Liver (tissue), 9 donors: ENCODE measurements around the gene SARDH. TPM values are rescaled to one million over a fixed set of nuclear protein-coding genes. Genes with fewer than 3 reads are reported as not detected.
A peak's percentile ranks its signal among the peaks of the same experiment; 100 is the strongest.

ENCODE experiments used
- DNase-seq: peaks from one replicate; pipeline ENCODE4 v3.0.0-alpha.2; 2017; ENCODE audit warnings: low spot score
- H3K27ac ChIP-seq, 2 donors: one replicate each; pipeline ENCODE4 v1.7.0; 2013; ENCODE audit warnings: inconsistent platforms in 2 of 2, low read length in 2 of 2, control low read depth in 1 of 2, low read depth in 1 of 2, mild to moderate bottlenecking in 1 of 2
- H3K27me3 ChIP-seq, 4 donors: one replicate each; pipeline versions ENCODE4 v1.6.1 to v1.7.0; 2013; ENCODE audit warnings: low read length in 3 of 4, inconsistent platforms in 1 of 4, mild to moderate bottlenecking in 1 of 4, moderate library complexity in 1 of 4; ENCODE audit not compliant: control insufficient read depth in 4 of 4, insufficient read depth in 4 of 4
- H3K36me3 ChIP-seq, 4 donors: one replicate each; pipeline versions ENCODE4 v1.6.1 to v1.7.0; 2013; ENCODE audit warnings: low read length in 3 of 4, mild to moderate bottlenecking in 3 of 4, low read depth in 1 of 4, moderate library complexity in 1 of 4; ENCODE audit not compliant: control insufficient read depth in 4 of 4, insufficient read depth in 3 of 4
- H3K4me1 ChIP-seq, 4 donors: one replicate each; pipeline versions ENCODE4 v1.6.1 to v1.7.0; 2013; ENCODE audit warnings: low read length in 3 of 4, mild to moderate bottlenecking in 3 of 4, moderate library complexity in 1 of 4; ENCODE audit not compliant: control insufficient read depth in 4 of 4, insufficient read depth in 4 of 4
- H3K4me3 ChIP-seq, 3 donors: one replicate each; pipeline versions ENCODE4 v1.6.1 to v1.7.0; 2013; ENCODE audit warnings: low read length in 3 of 3, control low read depth in 1 of 3, low read depth in 1 of 3, mild to moderate bottlenecking in 1 of 3
- H3K9ac ChIP-seq, 2 donors: one replicate each; pipeline ENCODE4 v1.7.0; 2013; ENCODE audit warnings: low read length in 2 of 2, mild to moderate bottlenecking in 2 of 2, moderate library complexity in 2 of 2, control low read depth in 1 of 2, low read depth in 1 of 2
- H3K9me3 ChIP-seq, 4 donors: one replicate each; pipeline versions ENCODE4 v1.6.1 to v1.7.0; 2013; ENCODE audit warnings: low read length in 3 of 4; ENCODE audit not compliant: control insufficient read depth in 4 of 4
- FOXA1 ChIP-seq: IDR thresholded peaks from 2 replicates; pipeline ENCODE4 v1.6.1; 2016; ENCODE audit warnings: antibody characterized with exemption
- FOXA2 ChIP-seq: IDR thresholded peaks from 2 replicates; pipeline ENCODE4 v1.6.1; 2016; ENCODE audit warnings: antibody characterized with exemption
- HNF4A ChIP-seq, 2 donors: conservative IDR thresholded peaks; 2 replicates each; pipeline ENCODE4 v1.6.1; 2016; ENCODE audit warnings: antibody characterized with exemption in 2 of 2, mild to moderate bottlenecking in 2 of 2
- HNF4G ChIP-seq: IDR thresholded peaks from 2 replicates; pipeline ENCODE4 v1.6.1; 2016; ENCODE audit warnings: antibody characterized with exemption
- NR2F2 ChIP-seq: IDR thresholded peaks from 2 replicates; pipeline ENCODE4 v1.6.1; 2016; ENCODE audit warnings: antibody characterized with exemption
- REST ChIP-seq: IDR thresholded peaks from 2 replicates; pipeline ENCODE4 v1.6.1; 2016; ENCODE audit warnings: antibody characterized with exemption, mild to moderate bottlenecking
- SP1 ChIP-seq: IDR thresholded peaks from 2 replicates; pipeline ENCODE4 v1.6.1; 2018; ENCODE audit warnings: antibody characterized with exemption, mild to moderate bottlenecking
- TAF1 ChIP-seq: conservative IDR thresholded peaks from 2 replicates; pipeline ENCODE4 v1.6.1; 2016; ENCODE audit warnings: antibody characterized with exemption, mild to moderate bottlenecking
- YY1 ChIP-seq: IDR thresholded peaks from 2 replicates; pipeline ENCODE4 v1.6.1; 2016; ENCODE audit warnings: antibody characterized with exemption, mild to moderate bottlenecking
- WGBS: extraction: QIAGEN DNeasy Blood & Tissue Kit; methylation state at CpG from one replicate; pipeline ENCODE4 v1.1.7; 2013; 5-methylcytosine and 5-hydroxymethylcytosine counted together
- polyA plus RNA-seq, 2 donors: library from polyadenylated mRNA; stranded (reverse) in 1 of 2; unstranded in 1 of 2; fragments of 200-250 nt in 1 of 2; fragments of >200 nt in 1 of 2; fragmentation: Nextera tagmentation in 1 of 2; extraction: Ambion mirVana in 1 of 2; gene quantifications; one replicate each; pipeline versions ENCODE4 v1.2.1 to v1.2.3, GENCODE V29; 2013 to 2015
- total RNA-seq, 2 donors: library from RNA; depleted of rRNA; stranded (reverse); fragments of >200 nt; gene quantifications; one replicate each; pipeline ENCODE4 v1.2.3, GENCODE V29; 2014
- TF ChIP-seq, protein P1 (sequence below): fragments of 150-350 bp; IDR thresholded peaks from 2 replicates; pipeline ENCODE4 v1.5.1; 2017; ENCODE audit warnings: improper control_type of control experiment, low read depth, low read length; ENCODE audit not compliant: missing input control
- TF ChIP-seq, protein P2 (sequence below): IDR thresholded peaks from 2 replicates; pipeline ENCODE4 v1.6.1; 2016; ENCODE audit warnings: antibody characterized with exemption
- TF ChIP-seq, protein P3 (sequence below): IDR thresholded peaks from 2 replicates; pipeline ENCODE4 v1.6.1; 2016; ENCODE audit warnings: antibody characterized with exemption
- donor health status: healthy.
- donor health status: healthy.
- donor health status: healthy.
- donor health status: healthy.
- donor health status: healthy.

Gene SARDH
- total and polyA plus RNA-seq, 4 donors: 53.7 to 291 (median 63.4) TPM

DNA sequence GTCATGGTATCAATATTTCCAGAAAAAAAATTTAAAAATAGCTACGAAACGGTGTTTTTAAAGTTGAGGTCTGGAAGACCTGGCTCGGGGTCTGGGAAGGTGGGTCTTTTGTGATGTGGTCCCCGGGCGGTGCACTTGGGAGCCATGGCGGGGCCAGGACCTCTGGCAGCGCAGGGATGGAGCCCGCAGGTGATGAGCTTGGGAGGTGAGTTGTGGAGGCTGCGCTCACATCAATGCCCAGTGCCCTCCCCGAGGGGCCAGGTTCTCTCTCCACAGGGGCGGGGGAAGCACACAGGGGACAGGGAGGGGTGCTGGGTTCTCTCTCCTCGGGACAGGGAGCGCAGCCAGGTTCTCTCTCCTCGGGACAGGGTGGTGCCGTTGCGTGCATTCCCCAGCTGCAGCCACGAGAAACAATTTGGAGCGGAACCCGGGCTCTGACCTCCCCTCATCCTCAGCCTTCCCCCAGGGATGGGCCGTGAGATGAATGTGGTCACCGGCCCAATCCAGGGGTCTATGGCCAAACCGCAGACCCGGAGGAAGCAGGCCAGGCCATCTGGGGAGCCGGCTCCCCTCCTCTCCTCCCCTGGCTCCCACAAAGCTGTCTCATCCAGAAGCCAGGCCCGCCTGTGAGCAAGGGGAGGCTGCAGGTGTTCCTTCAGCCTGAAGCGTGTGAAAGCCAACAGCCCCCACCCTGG, 76.2 kb downstream of the SARDH start:
- no peak for TF ChIP-seq REST
- H3K4me3 ChIP-seq: no peak overlapping the region
- H3K9me3 ChIP-seq: no peaks in the 10 kb centered on the region
- DNase-seq: no peak
- 90% methylated on average over 26 of the region's 26 CpGs for WGBS
- H3K4me1 ChIP-seq: peaks cover 15 to 43% (median 38%) of the 10 kb centered on the region in 4 donors
- no peak overlapping the region for H3K27ac ChIP-seq
- H3K36me3 ChIP-seq: peaks cover 4 to 24% (median 7%) of the 10 kb centered on the region in 4 donors
- no peak overlapping the region for H3K9ac ChIP-seq
- no peaks in the 10 kb centered on the region for H3K27me3 ChIP-seq

DNA sequence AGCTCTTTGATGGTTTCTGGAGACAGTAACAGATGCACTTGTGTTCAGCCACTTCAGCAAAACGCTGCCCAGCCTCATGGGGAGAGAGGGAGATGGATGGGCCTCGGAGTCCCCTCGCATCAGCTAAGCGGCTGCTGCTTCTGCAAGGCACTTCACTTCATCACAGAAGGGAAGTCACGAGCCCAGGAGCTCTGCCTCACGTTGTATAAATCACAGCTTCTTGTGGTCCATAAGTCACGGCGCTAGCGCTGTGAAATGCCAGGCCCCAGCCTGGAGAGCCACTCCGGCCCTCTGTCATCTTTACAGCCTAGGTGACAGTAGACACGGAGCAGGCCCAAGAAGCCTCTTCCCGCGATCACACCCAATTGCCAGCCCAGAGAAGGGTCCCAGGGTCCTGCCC, 78.6 kb downstream of the SARDH start:
- Histone ChIP-seq H3K27ac (peak overlapping the region; percentile 27 to 78), H3K36me3 (peaks cover 0 to 16% (median 4%) of the 10 kb centered on the region in 4 donors), H3K9ac (no peak overlapping the region), H3K27me3 (no peaks in the 10 kb centered on the region), H3K4me1 (peaks cover 15 to 45% (median 40%) of the 10 kb centered on the region in 4 donors), H3K4me3 (no peak overlapping the region), H3K9me3 (no peaks in the 10 kb centered on the region)
- no peak for TF ChIP-seq TAF1
- TF ChIP-seq, protein P1, sequence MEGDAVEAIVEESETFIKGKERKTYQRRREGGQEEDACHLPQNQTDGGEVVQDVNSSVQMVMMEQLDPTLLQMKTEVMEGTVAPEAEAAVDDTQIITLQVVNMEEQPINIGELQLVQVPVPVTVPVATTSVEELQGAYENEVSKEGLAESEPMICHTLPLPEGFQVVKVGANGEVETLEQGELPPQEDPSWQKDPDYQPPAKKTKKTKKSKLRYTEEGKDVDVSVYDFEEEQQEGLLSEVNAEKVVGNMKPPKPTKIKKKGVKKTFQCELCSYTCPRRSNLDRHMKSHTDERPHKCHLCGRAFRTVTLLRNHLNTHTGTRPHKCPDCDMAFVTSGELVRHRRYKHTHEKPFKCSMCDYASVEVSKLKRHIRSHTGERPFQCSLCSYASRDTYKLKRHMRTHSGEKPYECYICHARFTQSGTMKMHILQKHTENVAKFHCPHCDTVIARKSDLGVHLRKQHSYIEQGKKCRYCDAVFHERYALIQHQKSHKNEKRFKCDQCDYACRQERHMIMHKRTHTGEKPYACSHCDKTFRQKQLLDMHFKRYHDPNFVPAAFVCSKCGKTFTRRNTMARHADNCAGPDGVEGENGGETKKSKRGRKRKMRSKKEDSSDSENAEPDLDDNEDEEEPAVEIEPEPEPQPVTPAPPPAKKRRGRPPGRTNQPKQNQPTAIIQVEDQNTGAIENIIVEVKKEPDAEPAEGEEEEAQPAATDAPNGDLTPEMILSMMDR: no peak
- TF ChIP-seq HNF4A (conservative IDR thresholded peaks at IDR 0.05): no peak
- no peak for TF ChIP-seq HNF4G
- no peak for TF ChIP-seq SP1
- no peak for TF ChIP-seq REST
- TF ChIP-seq, protein P2, sequence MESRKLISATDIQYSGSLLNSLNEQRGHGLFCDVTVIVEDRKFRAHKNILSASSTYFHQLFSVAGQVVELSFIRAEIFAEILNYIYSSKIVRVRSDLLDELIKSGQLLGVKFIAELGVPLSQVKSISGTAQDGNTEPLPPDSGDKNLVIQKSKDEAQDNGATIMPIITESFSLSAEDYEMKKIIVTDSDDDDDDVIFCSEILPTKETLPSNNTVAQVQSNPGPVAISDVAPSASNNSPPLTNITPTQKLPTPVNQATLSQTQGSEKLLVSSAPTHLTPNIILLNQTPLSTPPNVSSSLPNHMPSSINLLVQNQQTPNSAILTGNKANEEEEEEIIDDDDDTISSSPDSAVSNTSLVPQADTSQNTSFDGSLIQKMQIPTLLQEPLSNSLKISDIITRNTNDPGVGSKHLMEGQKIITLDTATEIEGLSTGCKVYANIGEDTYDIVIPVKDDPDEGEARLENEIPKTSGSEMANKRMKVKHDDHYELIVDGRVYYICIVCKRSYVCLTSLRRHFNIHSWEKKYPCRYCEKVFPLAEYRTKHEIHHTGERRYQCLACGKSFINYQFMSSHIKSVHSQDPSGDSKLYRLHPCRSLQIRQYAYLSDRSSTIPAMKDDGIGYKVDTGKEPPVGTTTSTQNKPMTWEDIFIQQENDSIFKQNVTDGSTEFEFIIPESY: no peak
- no peak for TF ChIP-seq FOXA1
- TF ChIP-seq NR2F2: no peak
- TF ChIP-seq, protein P3, sequence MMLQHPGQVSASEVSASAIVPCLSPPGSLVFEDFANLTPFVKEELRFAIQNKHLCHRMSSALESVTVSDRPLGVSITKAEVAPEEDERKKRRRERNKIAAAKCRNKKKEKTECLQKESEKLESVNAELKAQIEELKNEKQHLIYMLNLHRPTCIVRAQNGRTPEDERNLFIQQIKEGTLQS: no peak
- no peak for TF ChIP-seq FOXA2
- TF ChIP-seq YY1: no peak
- no peak for DNase-seq
- WGBS: 73% methylated on average over 13 of the region's 13 CpGs
